Frontal cortex (tissue), 4 donors: ENCODE data around the gene NARF. TPM values are rescaled to one million over a fixed set of nuclear protein-coding genes. Genes with fewer than 3 reads are reported as not detected.
A peak's percentile ranks its signal among the peaks of the same experiment; 100 is the strongest.

Experiments used
- DNase-seq, 2 donors: peaks; one replicate each; pipeline ENCODE4 v3.0.0; 2012; ENCODE audit warnings: low spot score in 2 of 2
- FAIRE-seq: peaks from 2 replicates; lab custom pipeline; 2012; peaks lifted over from hg19 to GRCh38; lab: Jason Lieb, UNC
- total RNA-seq: library from RNA; depleted of rRNA; stranded (reverse); fragments of >200 nt; gene quantifications from one replicate; pipeline ENCODE4 v1.2.3, GENCODE V29; 2014
- donor health status: control.
- donor health status: control.
- donor health status: control.

Gene NARF
- total RNA-seq, 1 donor from 2014 or later = 42.8 TPM

DNA sequence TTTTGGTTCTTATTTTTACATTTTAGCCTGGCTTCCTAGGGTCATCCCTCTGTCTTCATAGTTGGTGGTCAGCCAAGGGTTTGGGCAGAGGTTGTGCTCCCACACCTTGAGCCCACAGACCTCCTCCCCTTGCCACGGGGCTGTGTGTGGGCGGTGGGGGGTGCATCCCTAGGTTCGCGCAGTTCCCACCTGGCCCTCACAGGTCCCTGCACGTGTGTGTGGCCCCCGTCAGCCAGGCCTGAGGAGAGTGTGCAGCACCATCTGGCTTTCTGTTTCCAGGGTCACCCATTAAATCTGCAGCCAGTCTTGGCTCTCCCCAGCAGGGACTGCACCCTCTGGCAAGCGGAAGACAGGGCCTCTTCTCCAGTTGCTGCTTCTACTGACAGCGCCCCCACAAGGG, 26.5 kb upstream of the NARF start:
- DNase-seq (no peak), FAIRE-seq (no peak)

DNA sequence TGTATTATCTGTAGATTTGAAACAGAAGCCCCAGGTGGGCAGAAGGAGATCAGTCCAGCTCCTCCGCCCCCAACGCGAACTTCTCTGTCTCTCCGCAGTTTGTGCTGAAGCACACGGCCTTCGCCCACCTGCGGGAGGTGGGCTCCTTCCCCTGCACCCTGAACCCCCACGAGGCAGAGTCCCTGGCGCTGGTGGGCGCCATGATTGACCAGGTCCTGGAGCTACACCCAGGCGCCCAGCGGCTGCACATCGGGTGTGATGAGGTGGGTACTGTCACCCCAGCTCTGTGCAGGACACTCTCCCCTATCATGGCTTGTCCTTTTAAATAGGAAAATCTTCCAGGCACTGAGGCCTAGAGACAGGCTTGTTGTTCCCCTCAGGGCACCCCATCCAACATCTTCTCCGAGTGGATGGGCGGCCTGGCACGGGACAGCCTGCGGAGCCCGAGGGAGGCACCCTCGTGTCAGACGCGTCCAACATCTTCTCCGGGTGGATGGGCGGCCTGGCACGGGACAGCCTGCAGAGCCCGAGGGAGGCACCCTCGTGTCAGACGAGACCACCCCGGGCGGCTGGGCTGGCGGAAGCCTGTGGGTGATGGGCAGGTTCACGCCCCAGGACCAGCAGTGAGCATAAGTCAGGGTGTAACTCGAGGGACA, 24.9 kb upstream of the NARF start:
- no peak for FAIRE-seq
- no peak for DNase-seq

DNA sequence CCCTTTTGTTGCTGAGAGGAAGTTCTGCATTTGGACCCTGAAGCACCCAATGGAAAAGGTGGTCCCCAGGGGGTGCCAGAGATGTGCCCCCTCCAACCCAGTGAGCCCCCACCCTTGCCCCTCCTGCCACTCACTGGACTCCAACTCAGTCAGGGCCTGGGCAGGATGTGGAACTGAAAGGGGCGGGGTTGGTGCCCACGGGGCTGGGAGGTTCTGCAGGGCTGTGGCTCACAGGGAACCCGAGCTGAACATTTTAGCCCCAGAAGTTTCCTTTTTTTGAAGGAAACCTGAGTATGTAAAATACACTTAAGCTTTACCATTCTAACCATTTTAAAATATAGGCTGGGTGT, 24.4 kb upstream of the NARF start:
- FAIRE-seq = no peak

DNA sequence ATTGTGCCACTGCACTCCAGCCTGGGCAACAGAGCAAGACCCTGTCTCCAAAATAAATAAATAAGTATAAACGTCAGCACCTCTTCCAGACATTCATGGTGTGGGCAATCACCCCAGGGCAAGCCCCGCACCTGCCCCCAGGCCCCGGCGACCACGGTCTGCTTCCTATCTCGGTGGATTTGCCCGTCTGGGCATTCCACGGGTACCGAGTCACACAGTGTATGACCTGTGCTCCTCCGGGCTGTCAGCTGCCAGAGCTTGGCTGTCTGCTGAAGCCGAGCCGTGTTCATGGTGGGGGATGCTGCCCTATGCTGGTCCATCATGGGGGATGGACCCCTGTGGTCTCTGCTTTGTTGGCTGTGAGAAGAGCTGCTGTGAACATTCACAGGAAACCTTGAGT, 23.4 kb upstream of the NARF start:
- no peak for FAIRE-seq

More for the DNA sequence above, 24.4 kb upstream of the NARF start:
- DNase-seq = no peak

DNA sequence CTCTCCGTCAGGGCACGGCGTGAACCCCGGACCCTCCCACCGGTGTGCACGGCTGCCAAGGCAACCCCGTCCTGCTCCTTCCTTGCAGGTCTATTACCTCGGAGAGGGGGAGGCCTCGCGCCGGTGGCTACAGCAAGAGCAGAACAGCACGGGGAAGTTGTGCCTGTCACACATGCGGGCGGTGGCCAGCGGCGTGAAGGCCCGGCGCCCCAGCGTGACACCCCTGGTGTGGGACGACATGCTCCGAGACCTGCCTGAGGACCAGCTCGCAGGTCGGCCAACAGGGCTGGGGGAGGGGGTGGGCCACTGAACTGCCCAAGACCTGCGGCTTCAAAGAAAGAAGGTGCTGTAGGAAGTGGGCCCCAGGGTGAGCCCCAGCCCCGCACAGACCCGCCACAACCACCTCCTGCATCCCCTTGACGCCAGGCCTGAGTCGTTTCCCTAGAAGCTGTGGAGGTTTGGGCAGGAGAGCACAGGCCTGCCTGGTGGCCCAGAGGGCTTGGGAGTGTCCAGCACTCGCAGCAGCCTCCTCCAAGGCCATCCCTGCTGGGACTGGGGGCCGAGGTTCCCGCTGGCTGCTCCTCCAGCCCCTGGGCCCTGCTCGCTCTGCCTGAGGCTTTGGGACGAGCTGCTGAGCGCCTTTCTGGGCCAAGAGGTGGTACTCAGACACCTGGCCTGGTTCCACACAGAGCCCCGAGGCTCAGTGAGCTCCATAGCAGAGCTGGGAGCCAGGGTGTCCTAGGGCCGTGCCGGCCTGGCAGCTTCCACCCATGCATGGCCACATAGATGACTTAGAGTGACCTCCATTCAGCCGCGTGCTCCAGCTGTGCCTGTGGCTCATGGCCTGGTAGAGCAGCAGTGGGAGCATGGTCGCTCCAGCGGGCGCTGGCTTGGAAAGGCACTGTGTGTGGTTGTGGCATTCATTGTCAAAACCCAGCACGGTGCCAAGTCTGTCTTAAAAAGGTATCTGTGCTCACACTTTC, 22.6 kb upstream of the NARF start:
- FAIRE-seq (no peak), DNase-seq (no peak)

More for the DNA sequence above, 23.4 kb upstream of the NARF start:
- DNase-seq = no peak

DNA sequence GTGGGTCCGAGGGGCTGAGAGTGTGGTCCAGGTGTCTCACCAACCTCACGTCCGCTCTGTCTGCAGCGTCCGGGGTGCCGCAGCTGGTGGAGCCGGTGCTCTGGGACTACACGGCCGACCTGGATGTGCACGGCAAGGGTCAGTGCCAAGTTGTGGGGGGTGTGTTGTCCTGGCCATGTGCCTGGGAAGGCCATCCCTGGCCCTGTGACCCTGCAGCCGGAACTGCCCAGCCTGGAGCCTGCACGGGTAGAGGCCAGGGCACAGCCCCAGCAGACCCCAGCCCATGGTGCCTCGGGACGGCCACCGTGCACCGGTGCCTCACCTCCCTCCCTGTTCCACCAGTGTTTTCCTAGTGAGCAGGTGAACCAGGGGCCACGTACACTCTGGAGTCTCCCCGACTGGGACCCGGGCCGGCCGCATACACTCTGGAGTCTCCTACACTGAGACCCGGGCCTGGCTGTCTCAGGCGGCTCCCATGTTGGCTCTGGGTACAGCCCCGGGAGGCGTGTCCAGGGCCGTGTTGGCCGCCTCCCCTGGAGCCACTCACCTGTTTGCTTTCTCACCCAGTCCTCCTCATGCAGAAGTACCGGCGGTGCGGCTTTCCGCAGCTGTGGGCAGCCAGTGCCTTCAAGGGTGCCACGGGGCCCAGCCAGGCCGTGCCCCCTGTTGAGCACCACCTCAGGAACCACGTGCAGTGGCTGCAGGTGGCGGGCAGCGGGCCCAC, 21.8 kb upstream of the NARF start:
- no peak for DNase-seq
- no peak for FAIRE-seq

DNA sequence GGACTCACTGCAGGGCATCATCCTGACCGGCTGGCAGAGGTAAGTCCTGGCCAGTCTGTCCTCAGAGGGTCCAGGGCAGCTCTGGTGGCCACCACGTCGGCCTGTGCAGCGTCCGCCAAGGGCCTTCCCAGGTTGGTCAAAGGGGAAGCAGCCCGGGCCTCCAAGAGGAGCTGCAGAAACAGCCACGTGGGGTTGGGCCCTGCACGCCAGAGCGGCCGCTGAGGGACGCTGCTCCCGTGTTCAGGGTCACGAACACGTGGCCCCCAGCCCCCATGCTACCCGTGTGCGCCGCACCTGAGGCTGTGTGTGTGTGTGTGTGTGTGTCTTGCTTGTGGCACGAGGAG, 21.2 kb upstream of the NARF start:
- FAIRE-seq (no peak), DNase-seq (no peak)

DNA sequence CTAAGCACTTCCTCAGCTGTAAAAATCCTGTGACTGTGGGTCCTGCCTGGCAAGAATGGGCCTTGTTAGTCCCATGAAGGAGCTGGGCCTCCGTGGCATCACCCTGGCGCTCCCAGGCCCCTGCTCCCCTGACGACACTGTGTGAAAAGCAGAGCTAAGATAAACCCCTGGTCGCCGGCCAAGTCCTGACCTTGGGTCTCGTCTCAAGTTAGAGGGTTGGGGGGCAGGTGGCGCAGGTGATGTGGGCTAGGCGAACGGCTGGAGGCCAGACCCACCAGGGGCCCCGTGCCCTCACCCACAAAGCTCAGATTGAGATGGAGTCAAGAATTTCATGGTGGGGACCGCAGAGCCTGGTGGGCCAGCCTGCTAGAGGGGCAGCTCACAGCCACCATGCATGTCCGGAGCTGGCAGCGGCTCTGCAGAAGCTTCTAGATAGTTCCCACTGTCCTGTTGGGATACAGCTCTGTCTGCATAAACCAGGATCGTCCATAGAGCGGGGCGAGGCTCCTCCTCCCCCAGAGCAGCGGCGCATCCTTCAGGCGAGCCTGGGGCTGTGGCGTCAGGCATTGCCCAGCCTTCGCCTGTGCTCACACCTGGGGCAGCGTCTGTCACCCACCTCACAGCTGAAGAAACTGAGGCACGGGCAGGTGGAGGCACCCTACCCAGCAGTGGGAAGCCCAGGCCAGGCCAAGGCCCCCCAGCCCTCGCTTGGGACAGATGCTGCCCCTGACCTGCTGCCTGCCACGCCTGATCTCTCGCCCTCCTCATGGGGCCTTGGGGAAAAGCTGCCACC, 19.9 kb upstream of the NARF start:
- no peak for DNase-seq
- no peak for FAIRE-seq

DNA sequence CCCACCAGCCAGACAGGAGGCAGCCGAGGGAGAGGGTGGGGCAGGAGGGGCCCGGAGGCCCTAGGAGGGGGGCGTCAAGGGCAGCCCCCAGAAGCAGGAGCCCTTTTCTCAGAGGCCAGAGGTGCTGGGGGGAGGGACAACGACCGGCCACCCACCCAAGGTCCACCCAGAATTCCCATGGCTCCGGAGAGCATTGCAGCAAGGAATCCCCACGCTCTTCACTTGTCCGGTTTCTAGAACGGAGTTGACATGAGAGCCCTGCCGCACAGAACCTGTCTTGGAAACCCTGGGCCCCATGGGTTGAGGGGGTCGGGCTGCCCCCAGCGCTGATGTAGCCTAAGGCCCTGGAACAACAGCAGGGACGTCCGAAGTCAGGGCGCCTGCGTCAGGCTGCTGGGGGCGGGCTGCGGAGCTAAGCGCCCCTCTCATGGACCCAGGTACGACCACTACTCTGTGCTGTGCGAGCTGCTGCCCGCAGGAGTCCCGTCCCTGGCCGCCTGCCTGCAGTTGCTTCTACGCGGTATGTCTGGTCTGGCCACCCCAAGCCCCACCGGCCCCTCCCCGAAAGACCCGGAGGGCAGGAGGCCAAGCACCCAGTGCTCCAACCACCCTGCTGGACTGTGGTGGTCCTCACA, 19.2 kb upstream of the NARF start:
- FAIRE-seq (no peak), DNase-seq (no peak)

DNA sequence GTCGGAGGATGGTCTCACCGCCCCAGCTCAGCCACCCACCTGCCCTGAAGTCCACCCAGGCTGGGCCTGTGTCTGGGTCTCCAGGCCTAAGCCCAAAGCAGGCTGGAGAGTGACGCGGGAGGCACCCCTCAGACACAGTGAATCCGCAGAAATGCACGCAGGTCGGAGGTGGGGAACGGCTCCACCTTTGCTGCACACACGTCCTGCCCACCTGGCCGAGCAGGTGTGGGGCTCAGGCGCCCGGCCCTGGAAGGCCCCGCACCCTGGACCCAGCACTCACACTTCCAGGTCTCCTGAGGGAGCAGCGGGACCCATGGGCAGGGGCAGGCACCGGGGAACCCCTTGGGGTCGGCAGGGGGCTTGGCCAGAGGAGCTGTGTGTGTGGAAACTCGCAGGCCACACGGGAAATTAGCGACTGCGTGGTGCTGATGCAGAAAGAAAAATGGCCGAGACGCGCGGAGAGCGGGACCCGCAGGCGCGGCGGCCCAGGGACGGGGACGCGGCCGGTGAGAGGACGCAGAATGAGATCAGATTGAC, 18.6 kb upstream of the NARF start:
- no peak for FAIRE-seq
- DNase-seq = no peak

DNA sequence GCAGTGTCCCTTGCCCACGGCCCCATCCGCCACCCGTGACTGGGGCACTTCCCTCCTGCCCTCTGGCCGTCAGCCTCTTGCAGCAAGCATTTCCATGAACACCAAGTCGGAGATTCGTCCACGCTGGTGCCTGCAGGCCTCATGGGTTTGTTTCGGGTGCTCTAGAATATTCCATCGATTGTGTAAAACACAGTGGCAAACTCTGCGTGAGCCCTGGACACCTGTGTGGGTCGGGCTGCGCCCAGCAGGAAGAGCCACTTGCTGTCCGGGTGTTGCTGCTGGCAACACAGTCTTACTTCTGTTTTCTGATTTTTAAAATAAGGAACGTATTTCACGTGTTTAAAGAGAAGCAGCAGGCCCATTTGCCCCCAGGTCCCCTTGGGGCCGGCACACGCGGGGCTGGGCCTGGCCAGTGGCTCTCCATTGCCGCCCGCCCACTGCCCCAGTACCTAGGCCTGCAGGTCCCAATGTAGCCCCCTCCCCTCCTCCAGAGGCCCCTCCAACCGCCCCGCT, 18.0 kb upstream of the NARF start:
- DNase-seq (peak in 1 of 2 donors; percentile 58), FAIRE-seq (no peak)

DNA sequence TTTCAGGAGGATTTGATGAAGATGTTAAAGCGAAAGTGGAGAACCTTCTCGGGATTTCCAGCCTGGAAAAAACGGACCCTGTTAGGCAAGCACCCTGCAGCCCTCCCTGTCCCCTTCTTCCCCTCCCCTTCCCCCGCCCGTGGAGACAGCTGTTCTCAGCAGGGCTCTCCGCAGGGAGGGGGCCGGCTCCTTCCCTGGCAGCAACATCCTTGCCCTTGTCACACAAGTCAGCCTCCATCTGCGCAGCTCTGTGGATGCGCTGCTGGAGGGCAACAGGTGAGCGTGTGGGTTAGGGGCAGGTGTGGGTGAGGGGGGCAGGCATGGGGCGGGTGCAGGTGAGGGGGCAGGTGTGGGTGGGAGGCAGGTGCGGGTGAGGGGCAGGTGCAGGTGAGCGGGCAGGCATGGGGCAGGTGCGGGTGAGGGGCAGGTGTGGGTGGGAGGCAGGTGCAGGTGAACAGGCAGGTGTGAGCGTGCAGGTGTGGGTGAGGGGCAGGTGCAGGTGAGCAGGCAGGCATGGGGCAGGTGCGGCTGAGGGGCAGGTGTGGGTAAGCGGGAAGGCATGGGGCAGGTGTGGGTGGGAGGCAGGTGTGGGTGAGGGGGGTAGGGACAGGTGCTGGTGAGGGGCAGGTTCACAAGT, 17.4 kb upstream of the NARF start:
- FAIRE-seq (no peak), DNase-seq (no peak)

DNA sequence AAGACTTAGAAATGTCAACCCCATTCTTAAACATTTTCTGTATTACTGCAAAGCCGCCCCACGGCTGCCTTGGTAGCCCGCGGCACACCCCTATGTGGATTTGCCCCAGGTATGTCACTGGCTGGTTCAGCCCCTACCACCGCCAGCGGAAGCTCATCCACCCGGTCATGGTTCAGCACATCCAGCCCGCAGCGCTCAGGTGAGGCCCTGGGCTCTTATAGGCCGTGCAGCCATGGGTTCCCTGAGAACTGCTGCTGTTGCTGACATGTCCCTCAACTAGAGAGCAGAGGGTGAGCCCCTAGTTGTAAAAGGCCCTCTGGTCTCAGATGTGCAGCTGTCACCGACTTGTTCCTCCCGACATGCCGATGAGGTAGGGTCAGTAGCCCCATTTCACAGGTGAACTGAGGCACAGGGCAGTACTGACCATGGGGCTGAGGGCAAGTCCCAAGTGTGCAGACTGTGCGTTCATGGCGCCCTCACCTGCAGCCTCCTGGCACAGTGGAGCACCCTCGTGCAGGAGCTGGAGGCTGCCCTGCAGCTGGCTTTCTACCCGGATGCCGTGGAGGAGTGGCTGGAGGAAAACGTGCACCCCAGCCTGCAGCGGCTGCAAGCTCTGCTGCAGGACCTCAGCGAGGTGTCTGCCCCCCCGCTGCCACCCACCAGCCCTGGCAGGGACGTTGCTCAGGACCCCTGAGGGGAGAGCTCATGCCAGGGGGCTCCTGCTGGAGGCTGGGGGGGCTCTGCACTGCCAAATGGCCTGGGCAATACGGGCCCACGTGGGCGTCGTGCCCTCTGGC, 16.7 kb upstream of the NARF start:
- no peak for DNase-seq
- FAIRE-seq = no peak

DNA sequence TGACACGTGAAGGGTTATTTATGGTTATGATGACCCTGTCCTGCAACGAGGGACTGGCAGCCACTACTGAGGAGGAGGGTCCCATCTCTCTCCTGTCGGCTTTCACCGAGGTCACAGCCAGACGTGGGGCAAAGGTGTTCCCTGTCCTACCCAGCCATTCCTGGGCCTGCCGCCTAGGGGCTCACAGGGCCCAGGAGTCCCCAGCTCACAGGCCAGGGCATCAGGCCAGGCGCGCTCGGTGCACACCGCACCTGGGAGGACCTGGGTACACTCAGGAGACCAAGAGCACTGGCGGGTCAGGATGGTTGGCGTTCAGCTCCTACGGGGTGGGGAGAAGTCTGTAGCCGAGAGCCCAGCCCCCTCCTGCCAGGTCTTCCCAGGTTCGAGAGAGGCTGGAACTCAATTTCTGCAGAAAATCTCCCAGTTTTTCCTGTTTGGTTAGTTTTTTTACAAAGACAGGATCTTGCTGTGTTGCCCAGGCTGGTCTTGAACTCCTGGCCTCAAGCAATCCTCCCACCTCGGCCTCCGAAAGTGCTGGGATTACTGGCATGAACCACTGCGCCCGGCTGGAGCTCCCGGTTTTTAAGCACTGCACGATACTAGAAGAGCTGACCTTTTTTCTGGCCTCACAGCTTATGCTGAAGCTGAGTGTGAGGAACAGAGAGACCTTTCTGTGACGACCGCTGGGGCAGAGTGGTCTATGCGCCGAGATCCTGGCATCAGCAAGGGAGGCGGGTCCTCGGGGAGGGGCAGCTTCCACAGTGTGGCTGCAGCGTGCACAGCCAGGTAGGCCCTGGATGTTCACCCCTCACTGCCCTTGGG, 15.7 kb upstream of the NARF start:
- FAIRE-seq = no peak
- DNase-seq = no peak

DNA sequence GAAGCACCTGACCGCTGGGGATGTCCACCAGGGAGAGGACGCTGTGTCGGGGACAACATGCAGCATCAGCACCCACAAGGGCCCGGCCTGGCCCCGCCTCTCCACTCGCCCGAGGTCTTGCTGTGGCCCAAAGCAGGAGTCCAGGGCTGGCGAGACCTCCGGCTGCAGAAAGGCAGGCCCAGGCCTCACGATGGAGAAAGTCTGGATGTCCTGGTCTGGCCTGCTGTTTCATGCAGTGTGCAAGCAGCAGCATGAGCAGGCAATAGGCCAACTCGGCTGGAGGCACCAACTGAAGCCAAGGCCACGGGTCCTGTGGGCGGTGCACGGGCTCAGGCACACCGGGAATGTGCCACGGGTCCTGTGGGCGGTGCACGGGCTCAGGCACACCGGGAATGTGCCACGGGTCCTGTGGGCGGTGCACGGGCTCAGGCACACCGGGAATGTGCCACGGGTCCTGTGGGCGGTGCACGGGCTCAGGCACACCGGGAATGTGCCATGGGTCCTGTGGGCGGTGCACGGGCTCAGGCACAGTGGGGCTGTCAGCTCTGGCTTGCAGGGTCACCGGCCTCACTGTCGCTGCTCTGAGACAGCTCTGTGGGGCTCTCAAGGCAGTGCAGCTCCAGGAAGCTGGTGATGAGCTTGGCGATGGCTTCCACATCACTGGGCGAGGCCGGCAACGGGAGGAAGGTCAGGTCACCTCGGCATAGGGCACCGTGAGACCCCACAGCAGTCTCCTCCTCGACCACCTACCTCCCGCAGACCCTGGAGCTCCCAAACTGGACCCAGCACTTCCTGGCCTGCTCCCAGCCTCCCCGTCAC, 14.9 kb upstream of the NARF start:
- FAIRE-seq (no peak), DNase-seq (no peak)

DNA sequence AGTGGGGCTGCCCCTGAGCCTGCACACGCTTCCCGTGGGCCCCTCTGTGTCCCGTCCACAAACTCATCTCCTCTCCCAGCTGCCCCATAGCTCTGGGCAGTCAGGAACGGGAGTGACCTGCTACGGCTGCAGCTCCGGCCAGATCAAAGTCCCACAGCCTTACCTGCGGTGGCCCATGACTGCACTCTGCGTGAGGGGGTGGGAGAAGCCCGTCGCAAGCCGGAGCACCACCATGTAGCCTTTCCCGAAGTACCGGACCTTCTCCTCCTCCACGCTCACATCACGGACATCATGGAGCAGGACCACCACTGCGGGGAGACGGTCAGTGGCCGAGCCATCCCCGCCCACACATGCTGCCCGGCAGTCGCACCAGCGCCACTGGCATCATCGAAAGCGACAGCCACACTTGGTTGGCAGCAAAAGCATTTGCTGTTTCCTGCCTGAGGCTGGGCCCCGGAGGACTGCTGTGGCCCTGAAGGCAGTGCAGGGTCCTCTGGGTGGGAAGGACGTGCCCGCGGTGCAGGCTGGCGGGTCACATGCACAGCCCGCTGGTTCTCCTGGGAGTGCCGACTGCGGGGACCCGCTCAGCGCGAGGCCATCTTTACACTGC, 14.2 kb upstream of the NARF start:
- DNase-seq (no peak), FAIRE-seq (no peak)
